Upper lobe of left lung (tissue), 4 donors: ENCODE results near the gene TMEM239.
"Not testable (repeated sequence)": the region's sequence is repeated elsewhere in the genome, so short reads cannot be mapped to it uniquely, and the experiment has no call there.

ENCODE experiments used
- CTCF ChIP-seq, 6 experiments: fragments of 450-650 bp in 4 of 6; fragments of 200-600 bp in 2 of 6; sonication (generic) in 2 of 6; IDR thresholded peaks; one replicate each; pipeline ENCODE4 v1.5.1; 2016 to 2019; ENCODE audit warnings: antibody characterized with exemption in 6 of 6
- POLR2A ChIP-seq, 4 donors: fragments of 450-650 bp; IDR thresholded peaks; one replicate each; pipeline ENCODE4 v1.5.1; 2016 to 2017; ENCODE audit warnings: antibody characterized with exemption in 4 of 4, mild to moderate bottlenecking in 2 of 4
- POLR2AphosphoS5 ChIP-seq, 2 donors: sonication (generic); formaldehyde crosslinking; IDR thresholded peaks; one replicate each; pipeline ENCODE4 v1.5.1; 2017; ENCODE audit warnings: antibody characterized with exemption in 2 of 2

DNA sequence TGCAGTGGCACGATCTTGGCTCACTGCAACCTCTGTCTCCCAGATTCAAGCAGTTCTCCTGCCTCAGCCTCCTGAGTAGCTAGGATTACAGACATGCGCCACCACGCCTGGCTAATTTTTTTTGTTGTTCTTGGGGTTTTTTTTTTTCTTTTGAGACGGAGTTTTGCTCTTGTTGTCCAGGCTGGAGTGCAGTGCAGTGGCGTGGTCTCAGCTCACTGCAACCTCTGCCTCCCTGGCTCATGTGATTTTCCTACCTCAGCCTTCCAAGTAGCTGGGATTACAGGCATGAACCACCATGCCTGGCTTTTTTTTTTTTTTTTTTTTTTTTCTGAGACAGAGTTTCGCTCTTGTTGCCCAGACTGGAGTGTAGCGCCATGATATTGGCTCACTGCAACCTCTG lies 15.0 kb downstream of the TMEM239 start:
- not testable (repeated sequence) for TF ChIP-seq CTCF, POLR2A, POLR2AphosphoS5 (IDR thresholded peaks at IDR 0.05)
